ENCODE measurements around the gene MRPL49. TPM values are rescaled to one million over a fixed set of nuclear protein-coding genes. Genes with fewer than 3 reads are reported as not detected.

MRPL49 gene
- total RNA-seq, 1 experiment from 2014 or later = 55.9 TPM

DNA sequence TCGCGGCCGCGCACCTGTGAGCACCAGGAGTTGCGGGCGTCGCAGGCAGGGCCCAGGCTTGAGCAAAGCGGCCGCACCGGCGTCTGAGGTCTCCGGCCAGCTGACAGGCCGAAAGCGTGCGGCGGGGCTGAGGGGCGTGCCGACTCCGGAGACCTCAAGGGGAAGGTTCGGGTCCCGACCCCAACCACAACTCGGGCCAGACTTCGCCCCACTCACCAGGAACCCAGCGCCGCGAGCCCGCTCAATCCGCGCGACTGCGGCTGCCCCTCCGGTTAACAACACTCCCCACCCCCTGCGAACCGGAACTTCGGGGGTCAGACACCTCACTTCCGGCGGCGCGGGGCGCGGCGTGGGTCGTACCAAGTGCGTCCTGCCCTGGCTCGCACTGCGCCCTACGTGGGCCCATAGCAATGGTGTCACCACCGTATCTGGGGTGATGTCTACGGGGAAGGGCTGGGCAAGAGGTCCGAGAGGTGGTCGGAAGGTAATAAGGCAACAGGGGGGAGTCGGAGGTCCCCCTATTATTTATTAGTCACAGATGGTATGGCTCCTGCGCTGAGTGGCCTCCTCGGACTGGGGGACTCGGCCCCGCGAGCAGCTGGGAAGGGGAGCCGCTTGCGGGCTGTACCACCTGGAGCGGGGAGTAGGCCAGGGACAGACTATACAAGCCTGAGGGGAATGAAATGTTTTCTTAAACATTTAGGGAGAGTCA lies 12.3 kb downstream of the MRPL49 start, which contains the start of gene SYVN1 (continued):
- TF ChIP-seq, protein P1, sequence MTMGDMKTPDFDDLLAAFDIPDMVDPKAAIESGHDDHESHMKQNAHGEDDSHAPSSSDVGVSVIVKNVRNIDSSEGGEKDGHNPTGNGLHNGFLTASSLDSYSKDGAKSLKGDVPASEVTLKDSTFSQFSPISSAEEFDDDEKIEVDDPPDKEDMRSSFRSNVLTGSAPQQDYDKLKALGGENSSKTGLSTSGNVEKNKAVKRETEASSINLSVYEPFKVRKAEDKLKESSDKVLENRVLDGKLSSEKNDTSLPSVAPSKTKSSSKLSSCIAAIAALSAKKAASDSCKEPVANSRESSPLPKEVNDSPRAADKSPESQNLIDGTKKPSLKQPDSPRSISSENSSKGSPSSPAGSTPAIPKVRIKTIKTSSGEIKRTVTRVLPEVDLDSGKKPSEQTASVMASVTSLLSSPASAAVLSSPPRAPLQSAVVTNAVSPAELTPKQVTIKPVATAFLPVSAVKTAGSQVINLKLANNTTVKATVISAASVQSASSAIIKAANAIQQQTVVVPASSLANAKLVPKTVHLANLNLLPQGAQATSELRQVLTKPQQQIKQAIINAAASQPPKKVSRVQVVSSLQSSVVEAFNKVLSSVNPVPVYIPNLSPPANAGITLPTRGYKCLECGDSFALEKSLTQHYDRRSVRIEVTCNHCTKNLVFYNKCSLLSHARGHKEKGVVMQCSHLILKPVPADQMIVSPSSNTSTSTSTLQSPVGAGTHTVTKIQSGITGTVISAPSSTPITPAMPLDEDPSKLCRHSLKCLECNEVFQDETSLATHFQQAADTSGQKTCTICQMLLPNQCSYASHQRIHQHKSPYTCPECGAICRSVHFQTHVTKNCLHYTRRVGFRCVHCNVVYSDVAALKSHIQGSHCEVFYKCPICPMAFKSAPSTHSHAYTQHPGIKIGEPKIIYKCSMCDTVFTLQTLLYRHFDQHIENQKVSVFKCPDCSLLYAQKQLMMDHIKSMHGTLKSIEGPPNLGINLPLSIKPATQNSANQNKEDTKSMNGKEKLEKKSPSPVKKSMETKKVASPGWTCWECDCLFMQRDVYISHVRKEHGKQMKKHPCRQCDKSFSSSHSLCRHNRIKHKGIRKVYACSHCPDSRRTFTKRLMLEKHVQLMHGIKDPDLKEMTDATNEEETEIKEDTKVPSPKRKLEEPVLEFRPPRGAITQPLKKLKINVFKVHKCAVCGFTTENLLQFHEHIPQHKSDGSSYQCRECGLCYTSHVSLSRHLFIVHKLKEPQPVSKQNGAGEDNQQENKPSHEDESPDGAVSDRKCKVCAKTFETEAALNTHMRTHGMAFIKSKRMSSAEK (CRISPR knock-in tag; IDR thresholded peaks at IDR 0.05; ENCODE audit: borderline replicate concordance) = no peak
- TF ChIP-seq SMAD3 (CRISPR knock-in tag; IDR thresholded peaks at IDR 0.05; ENCODE audit: borderline replicate concordance) (no peak), FOXK1 (CRISPR knock-in tag; IDR thresholded peaks at IDR 0.05) (peak; percentile 92), ZBTB21 (CRISPR knock-in tag; IDR thresholded peaks at IDR 0.05; ENCODE audit: borderline replicate concordance) (no peak), ZNF423 (CRISPR knock-in tag; IDR thresholded peaks at IDR 0.05) (no peak), SMAD4 (CRISPR knock-in tag; IDR thresholded peaks at IDR 0.05) (no peak), ZNF416 (CRISPR knock-in tag; IDR thresholded peaks at IDR 0.05) (no peak), RORB (CRISPR knock-in tag; IDR thresholded peaks at IDR 0.05) (no peak), HMGA2 (CRISPR knock-in tag; IDR thresholded peaks at IDR 0.05) (peak; percentile 13; the same call in 1 of the 2 replicates), ZNF317 (CRISPR knock-in tag; IDR thresholded peaks at IDR 0.05; ENCODE audit: borderline replicate concordance, low read depth) (no peak), ZNF219 (CRISPR knock-in tag; IDR thresholded peaks at IDR 0.05; ENCODE audit: borderline replicate concordance) (no peak), JUN (CRISPR knock-in tag; IDR thresholded peaks at IDR 0.05) (no peak), IRF2 (CRISPR knock-in tag; IDR thresholded peaks at IDR 0.05; ENCODE audit: borderline replicate concordance, low read depth) (no peak), NFE2L1 (CRISPR knock-in tag; IDR thresholded peaks at IDR 0.05) (no peak), ZNF232 (CRISPR knock-in tag; IDR thresholded peaks at IDR 0.05) (0 out of 2 replicates have a peak, but pooled peaks have one; percentile 2), JAZF1 (CRISPR knock-in tag; IDR thresholded peaks at IDR 0.05) (no peak), NR2C2 (CRISPR knock-in tag; IDR thresholded peaks at IDR 0.05) (no peak), ZNF671 (CRISPR knock-in tag; IDR thresholded peaks at IDR 0.05) (no peak), MYBL2 (CRISPR knock-in tag; IDR thresholded peaks at IDR 0.05) (0 out of 2 replicates have a peak, but pooled peaks have one; percentile 70), ZNF396 (CRISPR knock-in tag; IDR thresholded peaks at IDR 0.05; ENCODE audit: borderline replicate concordance) (no peak), CREB1 (CRISPR knock-in tag; IDR thresholded peaks at IDR 0.05) (no peak)
- TF ChIP-seq, protein P2, sequence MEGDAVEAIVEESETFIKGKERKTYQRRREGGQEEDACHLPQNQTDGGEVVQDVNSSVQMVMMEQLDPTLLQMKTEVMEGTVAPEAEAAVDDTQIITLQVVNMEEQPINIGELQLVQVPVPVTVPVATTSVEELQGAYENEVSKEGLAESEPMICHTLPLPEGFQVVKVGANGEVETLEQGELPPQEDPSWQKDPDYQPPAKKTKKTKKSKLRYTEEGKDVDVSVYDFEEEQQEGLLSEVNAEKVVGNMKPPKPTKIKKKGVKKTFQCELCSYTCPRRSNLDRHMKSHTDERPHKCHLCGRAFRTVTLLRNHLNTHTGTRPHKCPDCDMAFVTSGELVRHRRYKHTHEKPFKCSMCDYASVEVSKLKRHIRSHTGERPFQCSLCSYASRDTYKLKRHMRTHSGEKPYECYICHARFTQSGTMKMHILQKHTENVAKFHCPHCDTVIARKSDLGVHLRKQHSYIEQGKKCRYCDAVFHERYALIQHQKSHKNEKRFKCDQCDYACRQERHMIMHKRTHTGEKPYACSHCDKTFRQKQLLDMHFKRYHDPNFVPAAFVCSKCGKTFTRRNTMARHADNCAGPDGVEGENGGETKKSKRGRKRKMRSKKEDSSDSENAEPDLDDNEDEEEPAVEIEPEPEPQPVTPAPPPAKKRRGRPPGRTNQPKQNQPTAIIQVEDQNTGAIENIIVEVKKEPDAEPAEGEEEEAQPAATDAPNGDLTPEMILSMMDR (IDR thresholded peaks at IDR 0.05) = no peak
- TF ChIP-seq, protein P3, sequence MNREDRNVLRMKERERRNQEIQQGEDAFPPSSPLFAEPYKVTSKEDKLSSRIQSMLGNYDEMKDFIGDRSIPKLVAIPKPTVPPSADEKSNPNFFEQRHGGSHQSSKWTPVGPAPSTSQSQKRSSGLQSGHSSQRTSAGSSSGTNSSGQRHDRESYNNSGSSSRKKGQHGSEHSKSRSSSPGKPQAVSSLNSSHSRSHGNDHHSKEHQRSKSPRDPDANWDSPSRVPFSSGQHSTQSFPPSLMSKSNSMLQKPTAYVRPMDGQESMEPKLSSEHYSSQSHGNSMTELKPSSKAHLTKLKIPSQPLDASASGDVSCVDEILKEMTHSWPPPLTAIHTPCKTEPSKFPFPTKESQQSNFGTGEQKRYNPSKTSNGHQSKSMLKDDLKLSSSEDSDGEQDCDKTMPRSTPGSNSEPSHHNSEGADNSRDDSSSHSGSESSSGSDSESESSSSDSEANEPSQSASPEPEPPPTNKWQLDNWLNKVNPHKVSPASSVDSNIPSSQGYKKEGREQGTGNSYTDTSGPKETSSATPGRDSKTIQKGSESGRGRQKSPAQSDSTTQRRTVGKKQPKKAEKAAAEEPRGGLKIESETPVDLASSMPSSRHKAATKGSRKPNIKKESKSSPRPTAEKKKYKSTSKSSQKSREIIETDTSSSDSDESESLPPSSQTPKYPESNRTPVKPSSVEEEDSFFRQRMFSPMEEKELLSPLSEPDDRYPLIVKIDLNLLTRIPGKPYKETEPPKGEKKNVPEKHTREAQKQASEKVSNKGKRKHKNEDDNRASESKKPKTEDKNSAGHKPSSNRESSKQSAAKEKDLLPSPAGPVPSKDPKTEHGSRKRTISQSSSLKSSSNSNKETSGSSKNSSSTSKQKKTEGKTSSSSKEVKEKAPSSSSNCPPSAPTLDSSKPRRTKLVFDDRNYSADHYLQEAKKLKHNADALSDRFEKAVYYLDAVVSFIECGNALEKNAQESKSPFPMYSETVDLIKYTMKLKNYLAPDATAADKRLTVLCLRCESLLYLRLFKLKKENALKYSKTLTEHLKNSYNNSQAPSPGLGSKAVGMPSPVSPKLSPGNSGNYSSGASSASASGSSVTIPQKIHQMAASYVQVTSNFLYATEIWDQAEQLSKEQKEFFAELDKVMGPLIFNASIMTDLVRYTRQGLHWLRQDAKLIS (CRISPR knock-in tag; IDR thresholded peaks at IDR 0.05; ENCODE audit: borderline replicate concordance) = no peak
- TF ChIP-seq, protein P4, sequence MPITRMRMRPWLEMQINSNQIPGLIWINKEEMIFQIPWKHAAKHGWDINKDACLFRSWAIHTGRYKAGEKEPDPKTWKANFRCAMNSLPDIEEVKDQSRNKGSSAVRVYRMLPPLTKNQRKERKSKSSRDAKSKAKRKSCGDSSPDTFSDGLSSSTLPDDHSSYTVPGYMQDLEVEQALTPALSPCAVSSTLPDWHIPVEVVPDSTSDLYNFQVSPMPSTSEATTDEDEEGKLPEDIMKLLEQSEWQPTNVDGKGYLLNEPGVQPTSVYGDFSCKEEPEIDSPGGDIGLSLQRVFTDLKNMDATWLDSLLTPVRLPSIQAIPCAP (CRISPR knock-in tag; IDR thresholded peaks at IDR 0.05) = 0 out of 2 replicates have a peak, but pooled peaks have one; percentile 69
- TF ChIP-seq, protein P5, sequence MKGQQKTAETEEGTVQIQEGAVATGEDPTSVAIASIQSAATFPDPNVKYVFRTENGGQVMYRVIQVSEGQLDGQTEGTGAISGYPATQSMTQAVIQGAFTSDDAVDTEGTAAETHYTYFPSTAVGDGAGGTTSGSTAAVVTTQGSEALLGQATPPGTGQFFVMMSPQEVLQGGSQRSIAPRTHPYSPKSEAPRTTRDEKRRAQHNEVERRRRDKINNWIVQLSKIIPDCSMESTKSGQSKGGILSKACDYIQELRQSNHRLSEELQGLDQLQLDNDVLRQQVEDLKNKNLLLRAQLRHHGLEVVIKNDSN (CRISPR knock-in tag; IDR thresholded peaks at IDR 0.05) = no peak
- TF ChIP-seq, protein P6, sequence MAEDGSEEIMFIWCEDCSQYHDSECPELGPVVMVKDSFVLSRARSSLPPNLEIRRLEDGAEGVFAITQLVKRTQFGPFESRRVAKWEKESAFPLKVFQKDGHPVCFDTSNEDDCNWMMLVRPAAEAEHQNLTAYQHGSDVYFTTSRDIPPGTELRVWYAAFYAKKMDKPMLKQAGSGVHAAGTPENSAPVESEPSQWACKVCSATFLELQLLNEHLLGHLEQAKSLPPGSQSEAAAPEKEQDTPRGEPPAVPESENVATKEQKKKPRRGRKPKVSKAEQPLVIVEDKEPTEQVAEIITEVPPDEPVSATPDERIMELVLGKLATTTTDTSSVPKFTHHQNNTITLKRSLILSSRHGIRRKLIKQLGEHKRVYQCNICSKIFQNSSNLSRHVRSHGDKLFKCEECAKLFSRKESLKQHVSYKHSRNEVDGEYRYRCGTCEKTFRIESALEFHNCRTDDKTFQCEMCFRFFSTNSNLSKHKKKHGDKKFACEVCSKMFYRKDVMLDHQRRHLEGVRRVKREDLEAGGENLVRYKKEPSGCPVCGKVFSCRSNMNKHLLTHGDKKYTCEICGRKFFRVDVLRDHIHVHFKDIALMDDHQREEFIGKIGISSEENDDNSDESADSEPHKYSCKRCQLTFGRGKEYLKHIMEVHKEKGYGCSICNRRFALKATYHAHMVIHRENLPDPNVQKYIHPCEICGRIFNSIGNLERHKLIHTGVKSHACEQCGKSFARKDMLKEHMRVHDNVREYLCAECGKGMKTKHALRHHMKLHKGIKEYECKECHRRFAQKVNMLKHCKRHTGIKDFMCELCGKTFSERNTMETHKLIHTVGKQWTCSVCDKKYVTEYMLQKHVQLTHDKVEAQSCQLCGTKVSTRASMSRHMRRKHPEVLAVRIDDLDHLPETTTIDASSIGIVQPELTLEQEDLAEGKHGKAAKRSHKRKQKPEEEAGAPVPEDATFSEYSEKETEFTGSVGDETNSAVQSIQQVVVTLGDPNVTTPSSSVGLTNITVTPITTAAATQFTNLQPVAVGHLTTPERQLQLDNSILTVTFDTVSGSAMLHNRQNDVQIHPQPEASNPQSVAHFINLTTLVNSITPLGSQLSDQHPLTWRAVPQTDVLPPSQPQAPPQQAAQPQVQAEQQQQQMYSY (CRISPR knock-in tag; IDR thresholded peaks at IDR 0.05) = no peak

Data from WTC11 (cell line).